ENCODE results near the gene MT1H.

MT1H gene

GRCh38 chr16:56636616-56637413 is 32.8 kb upstream of the MT1H start:
- no peak for DNase-seq

- DNase-seq = no peak
These were observed 31.5 kb upstream of the MT1H start, which contains the start of gene MT1A for GRCh38 chr16:56637814-56638750. Gene MT1A, plus strand, starts transcription at chr16:56638666. Its CDS starts 73 bp downstream, at chr16:56638739.

GRCh38 chr16:56639045-56639444 is 30.6 kb upstream of the MT1H start:
- no peak for DNase-seq

- DNase-seq = no peak
These were observed 29.5 kb upstream of the MT1H start for GRCh38 chr16:56640076-56640475.

- no peak for DNase-seq
These were observed 28.4 kb upstream of the MT1H start for GRCh38 chr16:56641166-56641565.

- DNase-seq = no peak
These were observed 26.4 kb upstream of the MT1H start for GRCh38 chr16:56643080-56643778.

- DNase-seq = no peak
These were observed 25.8 kb upstream of the MT1H start for GRCh38 chr16:56643833-56644232.

- DNase-seq = no peak
These were observed 24.3 kb upstream of the MT1H start for GRCh38 chr16:56645311-56645710.

- DNase-seq = no peak
These were observed 23.8 kb upstream of the MT1H start for GRCh38 chr16:56645838-56646237.

- no peak for DNase-seq
These were observed 21.8 kb upstream of the MT1H start for GRCh38 chr16:56647641-56648431.

GRCh38 chr16:56649271-56649670 is 20.3 kb upstream of the MT1H start:
- no peak for DNase-seq

- no peak for DNase-seq
These were observed 19.8 kb upstream of the MT1H start for GRCh38 chr16:56649820-56650219.

GRCh38 chr16:56651586-56651985 is 18.0 kb upstream of the MT1H start, which contains the start of gene MT1B:
Gene MT1B, plus strand, starts transcription at chr16:56651886. Its CDS starts 68 bp downstream, at chr16:56651954.
- no peak for DNase-seq

- no peak for DNase-seq
These were observed 17.0 kb upstream of the MT1H start for GRCh38 chr16:56652600-56652999.

GRCh38 chr16:56653218-56653617 is 16.4 kb upstream of the MT1H start:
- DNase-seq = no peak

GRCh38 chr16:56657555-56658326 is 11.9 kb upstream of the MT1H start, which contains the start of gene MT1F:
Gene MT1F, plus strand, starts transcription at chr16:56657959. Its CDS starts 100 bp downstream, at chr16:56658059.
- peak; percentile 70 for DNase-seq

- DNase-seq = no peak
These were observed 11.2 kb upstream of the MT1H start for GRCh38 chr16:56658327-56658875.

- DNase-seq = no peak
These were observed 7.0 kb upstream of the MT1H start for GRCh38 chr16:56662357-56663354.

- no peak for DNase-seq
These were observed 5.1 kb upstream of the MT1H start for GRCh38 chr16:56664506-56664905.

Measured in NCI-H345 (cell line).